Cardiac muscle cell (in vitro differentiated cells and primary cell): ENCODE results near the gene FAM117A. TPM values are rescaled to one million over a fixed set of nuclear protein-coding genes. Genes with fewer than 3 reads are reported as not detected.

Source experiments
- DNase-seq, 2 donors: peaks; one replicate each; pipeline versions ENCODE4 v3.0.0 to v3.0.0-alpha.2; 2010 to 2017; ENCODE audit warnings: low read depth in 1 of 2, low spot score in 1 of 2
- H3K27ac ChIP-seq: fragments of 200-600 bp; sonication (generic); 2 replicates; pipeline ENCODE4 v1.5.1; 2016
- H3K27me3 ChIP-seq: fragments of 200-600 bp; sonication (generic); 2 replicates; pipeline ENCODE4 v1.6.0; 2016; ENCODE audit warnings: control low read depth
- H3K36me3 ChIP-seq: fragments of 200-600 bp; sonication (generic); 2 replicates; pipeline ENCODE4 v1.5.1; 2016; ENCODE audit warnings: control low read depth
- H3K4me1 ChIP-seq: fragments of 200-600 bp; sonication (generic); 2 replicates; pipeline ENCODE4 v1.8.1; 2017; ENCODE audit warnings: low read depth, mild to moderate bottlenecking, mixed run types
- H3K4me3 ChIP-seq: fragments of 200-600 bp; sonication (generic); 2 replicates; pipeline ENCODE4 v1.5.1; 2016; ENCODE audit warnings: mild to moderate bottlenecking
- H3K9me3 ChIP-seq: fragments of 200-600 bp; sonication (generic); 2 replicates; pipeline ENCODE4 v1.5.1; 2017; ENCODE audit warnings: low read depth, mild to moderate bottlenecking, control low read depth
- CTCF ChIP-seq: IDR thresholded peaks from 2 replicates; pipeline ENCODE4 v1.5.1; 2012; ENCODE audit warnings: low read depth, mild to moderate bottlenecking, low read length
- polyA plus RNA-seq: library from polyadenylated mRNA; unstranded; fragments of >200 nt; fragmentation: Nextera tagmentation; extraction: Ambion mirVana; gene quantifications from 2 replicates; pipeline ENCODE4 v1.2.1, GENCODE V29; 2016
- total RNA-seq: library from RNA; depleted of rRNA; stranded (reverse); fragments of >200 nt; gene quantifications from 2 replicates; pipeline ENCODE4 v1.2.3, GENCODE V29; 2016

FAM117A gene
- total and polyA plus RNA-seq, 2 experiments from 2014 or later: 21.8 to 30.9 TPM

DNA sequence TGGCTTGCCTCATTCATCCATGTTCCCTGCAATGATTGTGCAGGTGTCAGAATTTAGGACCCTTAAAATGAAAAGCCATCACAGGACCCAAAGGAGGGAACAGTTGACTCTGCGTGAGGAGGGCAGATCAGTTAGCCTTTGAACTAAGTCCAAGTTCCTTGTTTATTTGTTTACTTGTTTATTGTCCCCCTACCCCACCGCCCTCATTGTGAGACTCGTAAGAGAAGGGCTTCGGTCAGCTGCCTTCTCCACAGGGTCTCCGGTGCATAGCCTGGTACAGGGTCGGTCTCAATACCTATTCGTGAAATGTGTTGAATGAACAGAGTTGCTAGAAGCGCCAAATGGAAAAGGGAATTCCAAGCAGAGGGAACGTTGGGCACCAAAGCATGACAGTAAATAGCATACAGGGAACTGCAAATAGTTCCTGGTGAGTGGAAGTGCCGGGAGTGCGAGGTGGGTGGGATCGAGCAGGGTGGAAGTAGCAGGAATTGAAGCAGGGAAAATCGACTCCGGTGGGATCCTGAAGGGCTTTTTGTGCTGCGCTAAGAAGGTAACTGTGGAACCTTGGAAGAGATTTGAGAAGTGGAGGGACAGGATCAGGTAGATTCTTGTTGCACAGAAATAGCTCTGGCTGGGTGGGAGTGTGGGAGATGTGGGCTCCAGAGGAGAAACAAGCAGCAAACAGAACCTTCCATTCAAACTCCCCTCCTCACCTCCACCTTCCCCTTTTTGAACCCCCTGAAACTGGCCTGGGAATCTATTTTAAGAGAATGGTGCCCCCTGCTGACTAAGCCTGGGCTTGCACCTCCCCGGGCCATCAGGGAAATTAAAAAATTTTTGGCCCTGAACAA is 68.9 kb downstream of the FAM117A start:
- Histone ChIP-seq H3K4me3 (no peak overlapping the region), H3K36me3 (peaks cover 4% of the 10 kb centered on the region), H3K9me3 (no peaks in the 10 kb centered on the region), H3K27ac (peak overlapping the region; percentile 11), H3K4me1 (peaks cover 24% of the 10 kb centered on the region), H3K27me3 (no peaks in the 10 kb centered on the region)
- DNase-seq: peak; percentile 40 to 61
- peak; percentile 93 for TF ChIP-seq CTCF

DNA sequence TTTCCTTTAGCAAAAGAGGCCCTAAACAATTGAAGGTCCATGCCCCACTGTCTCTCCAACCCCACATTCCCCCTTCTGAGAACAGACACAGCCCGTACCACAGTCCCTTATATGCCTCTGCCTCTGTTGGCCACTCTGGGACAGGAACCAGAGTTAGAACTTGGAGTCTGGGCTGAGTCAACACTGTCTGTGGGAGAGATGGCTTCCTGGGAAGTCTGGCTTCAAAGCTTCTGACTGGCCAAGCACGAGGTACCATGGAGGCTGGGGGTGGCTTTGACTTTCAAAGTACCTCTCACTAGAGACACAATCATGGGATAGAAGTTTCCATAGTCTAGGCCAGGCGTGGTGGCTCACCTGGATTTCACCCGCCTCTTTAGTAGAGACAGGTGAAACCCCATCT is 71.2 kb downstream of the FAM117A start:
- no peak for DNase-seq

GRCh38 chr17:49691677-49692191 is 72.2 kb downstream of the FAM117A start:
- peaks cover 4% of the 10 kb centered on the region for H3K36me3 ChIP-seq
- peaks cover 32% of the 10 kb centered on the region for H3K4me1 ChIP-seq
- H3K27me3 ChIP-seq: no peaks in the 10 kb centered on the region
- DNase-seq: no peak
- peak overlapping the region; percentile 99 for H3K27ac ChIP-seq
- no peaks in the 10 kb centered on the region for H3K9me3 ChIP-seq
- no peak for TF ChIP-seq CTCF
- H3K4me3 ChIP-seq: no peak overlapping the region

More for the DNA sequence above, 71.2 kb downstream of the FAM117A start:
- H3K27ac ChIP-seq: peak overlapping the region; percentile 99
- no peaks in the 10 kb centered on the region for H3K27me3 ChIP-seq
- H3K36me3 ChIP-seq: peaks cover 4% of the 10 kb centered on the region
- no peak overlapping the region for H3K4me3 ChIP-seq
- peaks cover 32% of the 10 kb centered on the region for H3K4me1 ChIP-seq
- no peak for TF ChIP-seq CTCF
- no peaks in the 10 kb centered on the region for H3K9me3 ChIP-seq

- peak; percentile 87 to 91 for DNase-seq
- TF ChIP-seq CTCF: no peak
- peaks cover 32% of the 10 kb centered on the region for H3K4me1 ChIP-seq
- no peaks in the 10 kb centered on the region for H3K9me3 ChIP-seq
- no peaks in the 10 kb centered on the region for H3K27me3 ChIP-seq
- H3K36me3 ChIP-seq: peaks cover 4% of the 10 kb centered on the region
- no peak overlapping the region for H3K4me3 ChIP-seq
- peak overlapping the region; percentile 99 for H3K27ac ChIP-seq
Observed at GRCh38 chr17:49691086-49691676, 72.8 kb downstream of the FAM117A start.

GRCh38 chr17:49690256-49690655 is 73.7 kb downstream of the FAM117A start:
- no peaks in the 10 kb centered on the region for H3K9me3 ChIP-seq
- peak overlapping the region; percentile 99 for H3K27ac ChIP-seq
- no peak for DNase-seq
- TF ChIP-seq CTCF: no peak
- no peaks in the 10 kb centered on the region for H3K27me3 ChIP-seq
- peaks cover 4% of the 10 kb centered on the region for H3K36me3 ChIP-seq
- peaks cover 32% of the 10 kb centered on the region for H3K4me1 ChIP-seq
- H3K4me3 ChIP-seq: no peak overlapping the region
